NCI-H1930 (cell line): ENCODE data around the gene CDH23.

Experiments used
- DNase-seq, 2 experiments: peaks; one replicate each; lab custom pipeline; 2025; lab: John Stamatoyannopoulos, UW

The CDH23 gene

DNA sequence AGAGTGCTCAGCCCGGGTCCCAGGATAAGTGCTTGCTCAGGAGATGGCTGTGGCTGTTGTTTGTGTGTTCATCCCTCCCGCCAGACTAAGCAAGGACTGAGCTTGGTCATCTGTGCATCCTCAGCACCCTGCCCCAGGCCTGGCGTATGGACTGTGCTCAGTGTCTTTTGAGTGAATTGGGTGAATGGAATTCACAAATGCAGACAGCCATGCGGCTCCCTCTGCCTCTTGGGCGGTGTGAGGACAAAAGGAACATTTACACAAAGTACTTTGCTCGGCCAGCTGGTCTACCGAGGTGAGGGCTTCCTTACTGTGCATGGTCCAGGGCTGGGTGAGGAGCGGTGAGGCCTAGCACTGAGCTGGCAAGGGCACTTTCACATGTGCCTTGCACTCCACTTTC lies 120.2 kb downstream of the CDH23 start:
- DNase-seq, result no peak

GRCh38 chr10:71517298-71518169 lies 120.8 kb downstream of the CDH23 start:
- no peak for DNase-seq

- no peak for DNase-seq
Measured at GRCh38 chr10:71520042-71520441, 123.3 kb downstream of the CDH23 start.

DNA sequence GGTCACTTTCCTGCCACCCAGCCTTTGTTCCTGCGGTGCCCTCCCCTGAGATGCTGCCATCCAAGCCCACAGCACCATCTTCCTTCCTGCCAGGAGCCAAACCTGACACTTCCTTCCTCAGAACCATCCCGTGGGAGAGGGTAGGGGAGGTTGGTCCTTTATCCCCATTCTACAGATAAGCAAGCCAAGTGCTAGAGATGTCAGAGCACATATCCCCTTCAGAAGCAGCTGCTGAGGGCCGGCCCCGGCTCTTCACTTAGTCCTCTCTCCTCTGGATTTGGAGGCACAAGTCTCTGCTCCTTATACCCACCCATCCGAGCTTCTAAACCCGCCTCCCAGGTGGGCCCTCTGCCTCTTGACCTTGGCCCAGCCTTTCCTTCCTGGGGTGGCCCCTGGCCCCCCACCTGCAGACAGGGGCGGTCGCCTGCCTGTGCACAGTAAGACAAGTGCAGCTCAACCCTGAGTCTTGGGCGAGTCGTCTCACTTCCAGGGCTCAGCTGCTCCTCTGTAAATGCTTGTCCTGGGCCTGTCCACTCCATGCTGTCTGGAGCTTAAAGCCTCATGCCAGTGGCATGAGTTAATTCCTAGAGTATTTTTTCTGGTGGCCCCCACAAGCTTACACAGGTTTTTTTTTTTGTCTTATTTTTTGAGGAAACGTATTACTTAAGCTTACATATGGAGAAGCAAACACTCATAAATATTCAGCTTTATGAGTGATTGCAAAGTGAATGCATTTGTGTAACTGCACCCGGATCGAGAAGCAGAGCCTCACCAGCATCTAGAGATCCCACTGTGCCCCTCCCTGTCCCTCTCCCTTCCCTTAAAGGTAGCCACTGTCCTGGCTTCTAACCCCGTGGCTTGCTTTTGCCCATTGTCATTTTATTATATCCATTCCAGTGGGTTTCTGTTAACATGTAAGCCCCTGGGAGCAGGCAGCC lies 125.1 kb downstream of the CDH23 start:
- DNase-seq, result no peak

GRCh38 chr10:71522442-71523144 lies 125.9 kb downstream of the CDH23 start:
- DNase-seq, result no peak

GRCh38 chr10:71523756-71524155 lies 127.0 kb downstream of the CDH23 start:
- no peak for DNase-seq

GRCh38 chr10:71525092-71525491 lies 128.4 kb downstream of the CDH23 start:
- no peak for DNase-seq

DNA sequence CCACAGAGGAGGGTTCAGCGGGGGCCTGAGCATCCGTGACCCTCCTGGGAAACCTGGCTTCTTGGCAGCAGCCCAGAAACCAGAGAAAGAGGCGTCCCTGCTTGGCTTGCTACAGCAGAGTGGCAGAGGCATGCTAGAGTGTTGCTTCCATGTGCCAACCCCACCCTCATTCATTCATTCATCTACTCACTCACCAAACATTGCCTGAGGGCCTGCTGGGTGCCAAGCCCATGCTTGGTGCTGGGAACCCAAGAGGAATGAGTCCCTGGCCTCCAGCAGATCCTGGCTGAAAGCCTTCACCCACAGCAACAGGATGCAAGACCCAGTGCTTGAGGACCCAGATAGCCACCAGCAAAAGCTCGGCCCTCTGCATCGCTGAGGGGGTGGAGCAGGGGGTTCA lies 129.0 kb downstream of the CDH23 start:
- DNase-seq, result no peak

DNA sequence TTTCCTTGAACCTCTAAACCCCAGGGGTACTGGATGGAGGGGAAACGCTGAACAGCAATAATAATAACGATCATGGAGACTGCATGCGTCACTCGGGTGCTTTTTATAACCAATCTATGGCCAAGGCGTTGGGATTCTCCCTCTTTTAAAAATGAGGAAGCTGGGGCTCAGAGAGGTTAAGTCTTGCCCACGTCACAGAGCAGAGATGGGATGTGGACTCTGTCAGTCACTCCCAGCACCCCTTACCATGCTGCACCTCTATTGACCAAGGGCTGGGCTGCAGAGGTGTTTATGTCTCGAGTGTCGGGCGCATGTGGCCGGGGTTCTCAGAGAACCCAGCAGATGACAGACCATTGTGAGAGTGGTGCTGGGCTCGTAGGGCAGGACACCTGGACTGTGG lies 129.9 kb downstream of the CDH23 start:
- DNase-seq, result no peak

- no peak for DNase-seq
Measured at GRCh38 chr10:71527135-71527534, 130.4 kb downstream of the CDH23 start.

GRCh38 chr10:71528371-71529206 lies 131.9 kb downstream of the CDH23 start:
- DNase-seq, result no peak

GRCh38 chr10:71529207-71529827 lies 132.6 kb downstream of the CDH23 start:
- DNase-seq, result no peak

- no peak for DNase-seq
Measured at GRCh38 chr10:71530781-71531180, 134.1 kb downstream of the CDH23 start.

- no peak for DNase-seq
Measured at GRCh38 chr10:71531485-71532446, 135.0 kb downstream of the CDH23 start.

GRCh38 chr10:71532878-71533277 lies 136.2 kb downstream of the CDH23 start:
- no peak for DNase-seq

- DNase-seq, result no peak
Measured at GRCh38 chr10:71533936-71534335, 137.2 kb downstream of the CDH23 start.

GRCh38 chr10:71534568-71535194 lies 138.0 kb downstream of the CDH23 start:
- no peak for DNase-seq

- no peak for DNase-seq
Measured at GRCh38 chr10:71536332-71536731, 139.6 kb downstream of the CDH23 start.

DNA sequence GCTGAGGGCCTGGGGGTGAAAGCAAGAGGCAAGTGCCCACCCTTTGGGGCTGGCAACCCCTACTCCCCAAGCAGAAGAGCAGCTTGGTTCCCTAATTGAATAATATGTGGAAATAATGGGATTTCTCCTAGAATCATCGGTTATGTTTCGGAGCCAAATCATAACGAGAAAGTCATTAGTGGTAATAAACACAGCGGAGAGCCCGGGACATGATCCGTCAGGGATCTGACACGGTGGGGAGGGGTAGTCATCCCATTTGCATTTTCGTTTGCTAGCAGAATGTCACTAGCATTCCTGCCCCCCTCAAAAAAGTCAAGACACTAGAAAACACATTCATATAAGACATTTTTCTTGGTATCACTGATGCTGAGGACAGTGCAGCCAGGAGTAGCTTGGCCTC lies 140.4 kb downstream of the CDH23 start:
- DNase-seq, result no peak
